Measurements from ENCODE around the gene XCL2. TPM values are rescaled to one million over a fixed set of nuclear protein-coding genes. Genes with fewer than 3 reads are reported as not detected.

Gene XCL2
- total RNA-seq, 4 donors from 2014 or later = 1.7 to 4.5 TPM; not detected in 2

DNA sequence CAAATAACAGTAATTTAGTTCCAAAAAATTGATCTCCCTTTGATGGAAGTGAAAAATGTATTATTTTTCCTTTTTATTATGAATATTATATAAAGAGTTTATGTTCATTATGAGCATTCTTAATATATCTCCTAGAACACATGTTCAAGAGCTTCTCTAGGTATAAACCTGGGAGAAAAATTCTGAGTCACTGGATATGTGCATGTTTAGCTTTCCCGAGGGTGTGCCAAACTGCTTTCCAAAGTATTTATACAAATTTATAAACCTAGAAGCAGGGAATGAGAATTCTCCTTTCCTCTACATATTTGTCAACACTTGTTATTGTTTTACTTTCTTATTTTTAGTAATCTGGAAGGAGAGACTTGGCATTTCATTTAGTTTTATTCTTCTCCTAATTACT is 25.0 kb downstream of the XCL2 start:
- intact Hi-C loops (cut with DNase I; ENCODE audit: low total_unique reads) (no loop called here), in situ Hi-C loops (cut with MboI; ENCODE audit: low pct_ligation_motif_present in 1 of 4, low pct_unique_long_range_greater_than_20kb in 1 of 4, low sequenced_read_pairs in 3 of 4) (no loop called here)
- Histone ChIP-seq H3K36me3 (no peaks in the 10 kb centered on the region), H3K9me3 (peaks cover 0 to 2% of the 10 kb centered on the region in 2 donors), H3K27me3 (no peaks in the 10 kb centered on the region), H3K4me1 (peaks cover 0 to 2% (median 0%) of the 10 kb centered on the region in 4 donors), H3K4me3 (no peak overlapping the region), H3K27ac (no peak overlapping the region)
- WGBS, 2 donors (ENCODE audit: low coverage in 1 of 2) = 50 to 70% methylated on average over 1 of the region's 1 CpG
- TF ChIP-seq, protein P1, sequence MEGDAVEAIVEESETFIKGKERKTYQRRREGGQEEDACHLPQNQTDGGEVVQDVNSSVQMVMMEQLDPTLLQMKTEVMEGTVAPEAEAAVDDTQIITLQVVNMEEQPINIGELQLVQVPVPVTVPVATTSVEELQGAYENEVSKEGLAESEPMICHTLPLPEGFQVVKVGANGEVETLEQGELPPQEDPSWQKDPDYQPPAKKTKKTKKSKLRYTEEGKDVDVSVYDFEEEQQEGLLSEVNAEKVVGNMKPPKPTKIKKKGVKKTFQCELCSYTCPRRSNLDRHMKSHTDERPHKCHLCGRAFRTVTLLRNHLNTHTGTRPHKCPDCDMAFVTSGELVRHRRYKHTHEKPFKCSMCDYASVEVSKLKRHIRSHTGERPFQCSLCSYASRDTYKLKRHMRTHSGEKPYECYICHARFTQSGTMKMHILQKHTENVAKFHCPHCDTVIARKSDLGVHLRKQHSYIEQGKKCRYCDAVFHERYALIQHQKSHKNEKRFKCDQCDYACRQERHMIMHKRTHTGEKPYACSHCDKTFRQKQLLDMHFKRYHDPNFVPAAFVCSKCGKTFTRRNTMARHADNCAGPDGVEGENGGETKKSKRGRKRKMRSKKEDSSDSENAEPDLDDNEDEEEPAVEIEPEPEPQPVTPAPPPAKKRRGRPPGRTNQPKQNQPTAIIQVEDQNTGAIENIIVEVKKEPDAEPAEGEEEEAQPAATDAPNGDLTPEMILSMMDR (IDR thresholded peaks at IDR 0.05) = no peak
- TF ChIP-seq POLR2AphosphoS5 (IDR thresholded peaks at IDR 0.05) (no peak), EP300 (IDR thresholded peaks at IDR 0.05; ENCODE audit: low read depth) (no peak), POLR2A (IDR thresholded peaks at IDR 0.05) (no peak)
- no peak for DNase-seq

DNA sequence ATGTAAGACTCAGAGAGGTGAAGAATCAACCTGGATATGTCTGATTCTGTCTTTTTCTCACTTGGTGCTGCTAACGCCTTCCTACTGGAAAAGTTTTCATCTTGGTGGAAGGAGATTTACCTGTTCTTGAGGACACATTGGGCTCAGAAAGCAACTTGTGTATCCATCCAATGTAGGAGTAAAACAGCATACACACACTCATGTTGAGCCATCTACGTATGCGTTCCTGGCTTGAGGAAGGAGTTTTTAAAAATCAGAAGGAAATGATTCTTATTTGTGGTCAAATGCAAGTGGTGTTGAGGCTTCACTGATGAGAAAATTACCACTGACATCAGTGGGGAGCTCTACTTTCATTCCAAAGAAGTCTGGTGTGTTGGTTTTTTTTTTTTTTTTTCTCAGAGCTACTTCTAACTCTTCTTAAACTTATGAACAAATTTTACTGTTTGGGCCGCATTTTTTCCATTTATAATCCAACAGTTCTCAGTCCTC is 25.6 kb downstream of the XCL2 start:
- no peak overlapping the region for H3K27ac ChIP-seq
- no peaks in the 10 kb centered on the region for H3K27me3 ChIP-seq
- in situ Hi-C loops (cut with MboI; ENCODE audit: low pct_ligation_motif_present in 1 of 4, low pct_unique_long_range_greater_than_20kb in 1 of 4, low sequenced_read_pairs in 3 of 4) (no loop called here), intact Hi-C loops (cut with DNase I; ENCODE audit: low total_unique reads) (no loop called here)
- TF ChIP-seq EP300 (IDR thresholded peaks at IDR 0.05; ENCODE audit: low read depth) (no peak), POLR2AphosphoS5 (IDR thresholded peaks at IDR 0.05) (no peak), POLR2A (IDR thresholded peaks at IDR 0.05) (no peak)
- TF ChIP-seq, protein P1 (IDR thresholded peaks at IDR 0.05) = no peak
- no peaks in the 10 kb centered on the region for H3K9me3 ChIP-seq
- DNase-seq = no peak
- 76 to 84% methylated on average over 4 of the region's 4 CpGs for WGBS, 2 donors (ENCODE audit: low coverage in 1 of 2)
- peaks cover 0 to 4% (median 0%) of the 10 kb centered on the region in 4 donors for H3K4me1 ChIP-seq
- H3K4me3 ChIP-seq = no peak overlapping the region
- H3K36me3 ChIP-seq = no peaks in the 10 kb centered on the region

DNA sequence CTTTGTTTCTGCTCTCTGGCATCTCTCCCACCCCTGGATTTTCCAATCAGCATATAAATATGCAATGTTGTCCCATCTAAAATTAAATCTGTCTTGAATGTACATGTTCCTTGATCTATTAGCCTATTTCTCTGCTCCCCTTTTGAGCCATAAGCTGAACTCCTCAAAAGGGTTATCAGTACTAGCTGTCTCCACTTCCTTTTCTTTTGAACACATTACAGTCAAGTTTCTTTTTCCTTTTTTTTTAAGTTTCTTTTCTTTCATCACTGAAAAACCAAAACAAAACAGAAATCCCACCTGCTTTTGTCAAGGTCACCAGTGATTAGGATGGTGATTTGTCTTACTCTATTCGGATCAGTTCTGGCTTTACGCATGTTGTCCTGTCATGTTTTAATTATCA is 29.3 kb downstream of the XCL2 start:
- 93 to 96% methylated on average over 2 of the region's 2 CpGs for WGBS, 2 donors (ENCODE audit: low coverage in 1 of 2)
- intact Hi-C loops (cut with DNase I; ENCODE audit: low total_unique reads) = no loop called here
- H3K27me3 ChIP-seq = no peaks in the 10 kb centered on the region

DNA sequence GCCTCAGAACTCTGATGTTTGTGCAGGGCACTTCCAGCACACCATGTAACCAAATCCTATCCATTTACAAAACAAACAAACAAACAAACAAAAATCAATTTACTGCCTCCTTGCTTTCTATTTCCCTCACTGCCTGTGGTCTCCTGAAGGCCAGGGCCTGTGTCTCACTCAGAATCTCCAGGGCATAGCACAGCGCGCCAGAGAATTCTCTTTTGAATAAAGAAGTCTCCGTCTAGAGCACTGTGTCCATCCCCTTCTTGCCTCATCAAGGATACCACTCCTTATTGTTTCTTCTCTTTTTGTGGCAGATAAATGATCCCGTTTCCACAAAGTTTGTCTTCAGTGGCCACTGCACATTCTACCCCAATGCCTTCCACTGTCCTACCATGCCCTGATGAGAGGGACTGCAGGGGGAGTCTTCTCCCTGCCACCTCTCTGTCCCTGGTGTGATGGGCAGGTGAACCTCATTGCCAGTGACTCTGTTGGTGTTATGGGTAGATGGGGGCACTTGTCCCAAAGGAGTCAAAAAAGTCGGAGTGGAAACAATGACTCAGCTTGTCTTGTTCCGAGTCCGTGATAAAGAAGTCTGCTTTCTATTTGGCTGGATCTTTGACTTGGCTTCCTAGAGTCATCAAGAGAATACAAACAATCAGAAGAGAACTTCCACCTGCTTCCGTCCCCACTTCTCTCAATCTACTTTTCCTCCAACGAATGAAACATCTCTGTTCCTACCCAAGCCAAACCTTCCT is 30.0 kb downstream of the XCL2 start:
- DNase-seq = no peak
- Histone ChIP-seq H3K36me3 (no peaks in the 10 kb centered on the region), H3K27me3 (no peaks in the 10 kb centered on the region), H3K4me1 (peaks cover 0 to 5% (median 2%) of the 10 kb centered on the region in 4 donors), H3K4me3 (no peak overlapping the region), H3K27ac (peak overlapping the region; percentile 4 to 54 (median 19)), H3K9me3 (no peaks in the 10 kb centered on the region)
- in situ Hi-C loops (cut with MboI; ENCODE audit: low pct_ligation_motif_present in 1 of 4, low pct_unique_long_range_greater_than_20kb in 1 of 4, low sequenced_read_pairs in 3 of 4) = no loop called here
- TF ChIP-seq POLR2A (IDR thresholded peaks at IDR 0.05) (no peak), POLR2AphosphoS5 (IDR thresholded peaks at IDR 0.05) (peak in 1 of 3 donors; percentile 28), EP300 (IDR thresholded peaks at IDR 0.05; ENCODE audit: low read depth) (no peak)
- TF ChIP-seq, protein P1 (IDR thresholded peaks at IDR 0.05) = no peak
- 74 to 77% methylated on average over 8 to 9 of the region's 9 CpGs for WGBS, 2 donors (ENCODE audit: low coverage in 1 of 2)
- intact Hi-C loops (cut with DNase I; ENCODE audit: low total_unique reads) = no loop called here

More for the DNA sequence above, 29.3 kb downstream of the XCL2 start:
- no peaks in the 10 kb centered on the region for H3K36me3 ChIP-seq
- no peak for TF ChIP-seq POLR2A (IDR thresholded peaks at IDR 0.05)
- TF ChIP-seq EP300 (IDR thresholded peaks at IDR 0.05; ENCODE audit: low read depth) = no peak
- TF ChIP-seq, protein P1 (IDR thresholded peaks at IDR 0.05) = no peak
- TF ChIP-seq POLR2AphosphoS5 (IDR thresholded peaks at IDR 0.05) = no peak
- no peak overlapping the region for H3K4me3 ChIP-seq
- in situ Hi-C loops (cut with MboI; ENCODE audit: low pct_ligation_motif_present in 1 of 4, low pct_unique_long_range_greater_than_20kb in 1 of 4, low sequenced_read_pairs in 3 of 4) = no loop called here
- H3K9me3 ChIP-seq = no peaks in the 10 kb centered on the region
- DNase-seq = no peak
- H3K27ac ChIP-seq = peak overlapping the region; percentile 6 to 54 (median 19)
- peaks cover 0 to 5% (median 2%) of the 10 kb centered on the region in 4 donors for H3K4me1 ChIP-seq
